DOHH2 (cell line): ENCODE data around the gene SRI.

ENCODE experiments used
- EZH2phosphoT487 ChIP-seq: fragments of 200-600 bp; sonication (generic); IDR thresholded peaks from 2 replicates; pipeline ENCODE4 v1.6.1; 2017; ENCODE audit warnings: borderline replicate concordance, mild to moderate bottlenecking, antibody characterized with exemption, low read length, moderate library complexity, mixed read lengths
- TF ChIP-seq, protein P1 (sequence below): fragments of 200-600 bp; sonication (generic); IDR thresholded peaks from one replicate; pipeline ENCODE4 v1.5.1; 2014; ENCODE audit warnings: antibody characterized with exemption, mild to moderate bottlenecking, low read depth, low read length; ENCODE audit not compliant: poor library complexity, severe bottlenecking

DNA sequence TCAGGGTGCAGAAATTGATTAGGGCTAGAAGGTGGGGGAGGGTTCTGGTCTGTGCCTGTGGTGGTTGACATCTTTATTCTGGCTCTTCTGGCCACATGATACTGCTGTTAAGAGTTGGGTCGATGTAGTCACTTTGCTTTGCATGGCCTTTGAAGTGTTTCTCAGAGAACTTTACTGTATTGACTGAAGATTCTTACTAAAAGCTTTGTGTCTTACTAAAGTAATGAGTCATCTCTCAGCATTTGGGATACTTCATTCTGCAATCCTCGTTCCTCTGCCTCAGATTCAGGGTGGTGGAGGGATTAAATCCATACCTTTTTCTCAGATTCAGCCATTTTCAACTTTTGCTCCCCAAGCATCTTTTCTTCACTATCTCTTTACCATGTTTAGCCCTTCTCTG lies 48.2 kb upstream of the SRI start:
- TF ChIP-seq, protein P1, sequence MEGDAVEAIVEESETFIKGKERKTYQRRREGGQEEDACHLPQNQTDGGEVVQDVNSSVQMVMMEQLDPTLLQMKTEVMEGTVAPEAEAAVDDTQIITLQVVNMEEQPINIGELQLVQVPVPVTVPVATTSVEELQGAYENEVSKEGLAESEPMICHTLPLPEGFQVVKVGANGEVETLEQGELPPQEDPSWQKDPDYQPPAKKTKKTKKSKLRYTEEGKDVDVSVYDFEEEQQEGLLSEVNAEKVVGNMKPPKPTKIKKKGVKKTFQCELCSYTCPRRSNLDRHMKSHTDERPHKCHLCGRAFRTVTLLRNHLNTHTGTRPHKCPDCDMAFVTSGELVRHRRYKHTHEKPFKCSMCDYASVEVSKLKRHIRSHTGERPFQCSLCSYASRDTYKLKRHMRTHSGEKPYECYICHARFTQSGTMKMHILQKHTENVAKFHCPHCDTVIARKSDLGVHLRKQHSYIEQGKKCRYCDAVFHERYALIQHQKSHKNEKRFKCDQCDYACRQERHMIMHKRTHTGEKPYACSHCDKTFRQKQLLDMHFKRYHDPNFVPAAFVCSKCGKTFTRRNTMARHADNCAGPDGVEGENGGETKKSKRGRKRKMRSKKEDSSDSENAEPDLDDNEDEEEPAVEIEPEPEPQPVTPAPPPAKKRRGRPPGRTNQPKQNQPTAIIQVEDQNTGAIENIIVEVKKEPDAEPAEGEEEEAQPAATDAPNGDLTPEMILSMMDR, result no peak
- TF ChIP-seq EZH2phosphoT487, result no peak
